ENCODE results near the gene DOCK1.

DOCK1 gene

GRCh38 chr10:127449490-127449889, 544.3 kb downstream of the DOCK1 start:
- no peak for DNase-seq

GRCh38 chr10:127450644-127451043, 545.4 kb downstream of the DOCK1 start:
- no peak for DNase-seq

- no peak for DNase-seq
These were observed 546.4 kb downstream of the DOCK1 start for GRCh38 chr10:127451628-127452027.

- DNase-seq = no peak
These were observed 547.3 kb downstream of the DOCK1 start for GRCh38 chr10:127452568-127452967.

GRCh38 chr10:127453706-127454105, 548.5 kb downstream of the DOCK1 start:
- DNase-seq = no peak

GRCh38 chr10:127456122-127456521, 550.9 kb downstream of the DOCK1 start:
- DNase-seq = no peak

GRCh38 chr10:127458016-127458810, 553.0 kb downstream of the DOCK1 start:
- no peak for DNase-seq

GRCh38 chr10:127458829-127459228, 553.6 kb downstream of the DOCK1 start:
- DNase-seq = no peak

GRCh38 chr10:127459918-127460317, 554.7 kb downstream of the DOCK1 start:
- no peak for DNase-seq

- DNase-seq = no peak
These were observed 557.5 kb downstream of the DOCK1 start for GRCh38 chr10:127462643-127463295.

- no peak for DNase-seq
These were observed 558.3 kb downstream of the DOCK1 start for GRCh38 chr10:127463548-127463947.

- DNase-seq = no peak
These were observed 559.3 kb downstream of the DOCK1 start for GRCh38 chr10:127464561-127464960.

GRCh38 chr10:127467811-127468210, 562.6 kb downstream of the DOCK1 start:
- no peak for DNase-seq

GRCh38 chr10:127468632-127469031, 563.4 kb downstream of the DOCK1 start:
- DNase-seq = no peak

- DNase-seq = no peak
These were observed 565.7 kb downstream of the DOCK1 start for GRCh38 chr10:127470911-127471310.

GRCh38 chr10:127472976-127473375, 567.7 kb downstream of the DOCK1 start:
- no peak for DNase-seq

- no peak for DNase-seq
These were observed 569.3 kb downstream of the DOCK1 start for GRCh38 chr10:127474501-127474900.

GRCh38 chr10:127485153-127485857, 580.1 kb downstream of the DOCK1 start:
- no peak for DNase-seq

- no peak for DNase-seq
These were observed 581.1 kb downstream of the DOCK1 start for GRCh38 chr10:127486355-127486754.

GRCh38 chr10:127492607-127493250, 587.5 kb downstream of the DOCK1 start:
- no peak for DNase-seq

- no peak for DNase-seq
These were observed 590.8 kb downstream of the DOCK1 start for GRCh38 chr10:127496035-127496434.

- DNase-seq = no peak
These were observed 592.5 kb downstream of the DOCK1 start for GRCh38 chr10:127497685-127498084.

GRCh38 chr10:127498087-127498486, 592.9 kb downstream of the DOCK1 start:
- DNase-seq = no peak
